Nephron (organoid): ENCODE results near the gene MOAP1.
"Not testable (repeated sequence)": the region's sequence is repeated elsewhere in the genome, so short reads cannot be mapped to it uniquely, and the experiment has no call there.

Experiments
- H3K27ac Mint-ChIP-seq, 3 experiments: 2 replicates each; pipeline ENCODE4 v1.8.0; 2020; ENCODE audit warnings: mixed read lengths in 3 of 3, mild to moderate bottlenecking in 2 of 3, moderate library complexity in 1 of 3
- H3K27me3 Mint-ChIP-seq: 2 replicates; pipeline ENCODE4 v1.8.0; 2021; ENCODE audit warnings: low read depth, mild to moderate bottlenecking, moderate library complexity, mixed read lengths
- H3K36me3 Mint-ChIP-seq: 2 replicates; pipeline ENCODE4 v1.8.0; 2020; ENCODE audit warnings: low read depth, mixed read lengths
- H3K4me1 Mint-ChIP-seq: 2 replicates; pipeline ENCODE4 v1.8.0; 2020; ENCODE audit warnings: mixed read lengths
- H3K4me3 Mint-ChIP-seq, 3 experiments: 2 replicates each; pipeline ENCODE4 v1.8.0; 2020; ENCODE audit warnings: mild to moderate bottlenecking in 3 of 3, mixed read lengths in 3 of 3, moderate library complexity in 2 of 3
- H3K9me3 Mint-ChIP-seq: 2 replicates; pipeline ENCODE4 v1.8.0; 2020; ENCODE audit warnings: mixed read lengths
- CTCF ChIP-seq, 3 experiments: fragments of 200-600 bp; sonication (generic); IDR thresholded peaks; one replicate each; pipeline ENCODE4 v1.5.0; 2021; ENCODE audit warnings: antibody characterized with exemption in 3 of 3; ENCODE audit not compliant: unreplicated experiment in 3 of 3

MOAP1 gene, protein sequence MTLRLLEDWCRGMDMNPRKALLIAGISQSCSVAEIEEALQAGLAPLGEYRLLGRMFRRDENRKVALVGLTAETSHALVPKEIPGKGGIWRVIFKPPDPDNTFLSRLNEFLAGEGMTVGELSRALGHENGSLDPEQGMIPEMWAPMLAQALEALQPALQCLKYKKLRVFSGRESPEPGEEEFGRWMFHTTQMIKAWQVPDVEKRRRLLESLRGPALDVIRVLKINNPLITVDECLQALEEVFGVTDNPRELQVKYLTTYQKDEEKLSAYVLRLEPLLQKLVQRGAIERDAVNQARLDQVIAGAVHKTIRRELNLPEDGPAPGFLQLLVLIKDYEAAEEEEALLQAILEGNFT

GRCh38 chr14:93184391-93185348, at the start of gene MOAP1, which contains the start of gene LYSET:
MOAP1 (minus strand) TSS chr14:93184897; CDS start chr14:93184242, 655 bp downstream.
LYSET (plus strand) TSS chr14:93185317; CDS start chr14:93185406, 89 bp downstream.
- Mint-ChIP-seq H3K4me3 (peak within 1 kb of the TSS; percentile 96 to 99 (median 97)), H3K9me3 (no peaks in the 10 kb centered on the region), H3K27ac (peak within 1 kb of the TSS; percentile 93 to 99 (median 98)), H3K36me3 (peaks cover 12% of the 10 kb centered on the region), H3K4me1 (peaks cover 19% of the 10 kb centered on the region), H3K27me3 (no peaks in the 10 kb centered on the region)
- peak; percentile 24 to 31 (median 29) for TF ChIP-seq CTCF (IDR thresholded peaks at IDR 0.05; ENCODE audit: unreplicated experiment in 3 of 3)

- not testable (repeated sequence) for H3K4me1 Mint-ChIP-seq, H3K9me3 Mint-ChIP-seq, H3K4me3 Mint-ChIP-seq, H3K27me3 Mint-ChIP-seq, H3K27ac Mint-ChIP-seq
- peaks cover 12% of the 10 kb centered on the region for H3K36me3 Mint-ChIP-seq
These were observed 48.4 kb upstream of the MOAP1 start for GRCh38 chr14:93233078-93233477.

DNA sequence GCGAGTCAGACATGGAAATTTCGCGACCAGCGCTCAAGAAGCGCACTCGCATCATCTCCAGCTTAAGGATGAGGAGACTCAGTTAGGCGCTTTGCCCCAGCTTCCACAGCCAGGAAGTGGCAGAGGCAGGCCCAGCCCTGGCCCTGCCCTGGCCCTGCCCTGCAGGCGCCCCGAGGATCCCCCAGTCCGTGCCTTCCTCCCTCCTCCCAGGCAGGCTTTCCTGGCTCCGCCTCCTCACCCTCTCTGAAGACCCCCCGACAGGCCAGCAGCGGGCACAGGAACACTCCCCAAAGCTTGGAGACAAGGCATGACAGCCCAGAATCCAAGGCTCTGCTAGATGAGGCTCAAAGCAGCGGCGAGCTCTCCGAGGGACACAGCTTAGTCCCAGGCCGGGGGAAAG, 47.5 kb upstream of the MOAP1 start:
- Mint-ChIP-seq H3K9me3 (no peaks in the 10 kb centered on the region), H3K4me1 (no peaks in the 10 kb centered on the region), H3K36me3 (peaks cover 21% of the 10 kb centered on the region), H3K27me3 (no peaks in the 10 kb centered on the region), H3K4me3 (no peak overlapping the region), H3K27ac (no peak overlapping the region)
- TF ChIP-seq CTCF (IDR thresholded peaks at IDR 0.05; ENCODE audit: unreplicated experiment in 3 of 3): no peak

DNA sequence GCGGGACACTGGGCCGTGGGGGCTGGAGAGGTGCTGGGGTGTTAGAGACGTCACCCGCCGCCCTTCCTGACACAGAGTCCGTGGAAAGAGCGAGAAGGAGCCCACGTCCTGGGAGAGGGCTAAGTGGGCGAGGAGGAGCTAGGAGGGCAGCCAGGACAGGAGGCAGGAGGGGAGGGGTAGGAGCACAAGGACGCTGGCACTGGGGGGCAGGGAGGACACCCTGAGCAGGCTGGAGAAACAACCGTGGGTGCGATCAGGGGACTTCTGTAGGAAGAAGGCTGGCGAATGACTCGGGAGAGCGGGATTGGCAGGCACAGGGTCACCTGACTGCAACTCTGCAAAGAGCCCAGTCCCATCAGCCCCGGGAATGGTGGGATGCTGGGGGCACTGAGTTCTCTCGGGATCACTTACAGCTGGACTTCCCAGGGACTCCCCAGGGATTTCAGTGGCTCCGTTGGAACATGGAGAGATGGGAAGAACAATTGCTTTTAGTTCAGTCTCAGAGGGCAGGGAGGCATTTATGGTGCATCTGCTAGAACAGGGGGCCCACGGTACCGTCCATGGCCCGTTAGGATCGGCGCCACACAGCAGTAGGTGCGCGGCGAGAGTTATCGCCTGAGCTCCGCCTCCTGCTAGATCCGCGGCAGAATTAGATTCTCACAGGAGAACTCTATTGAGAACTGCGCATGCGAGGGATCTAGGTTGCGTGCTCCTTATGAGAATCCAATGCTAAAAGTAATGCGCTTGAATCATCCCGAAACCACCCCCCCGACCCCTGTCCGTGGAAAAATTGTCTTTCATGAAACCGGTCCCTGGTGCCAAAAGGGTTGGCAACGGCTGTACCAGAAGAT, 46.7 kb upstream of the MOAP1 start:
- Mint-ChIP-seq H3K9me3 (no peaks in the 10 kb centered on the region), H3K4me1 (no peaks in the 10 kb centered on the region), H3K36me3 (peaks cover 26% of the 10 kb centered on the region), H3K27me3 (no peaks in the 10 kb centered on the region), H3K27ac (no peak overlapping the region), H3K4me3 (no peak overlapping the region)
- no peak for TF ChIP-seq CTCF (IDR thresholded peaks at IDR 0.05; ENCODE audit: unreplicated experiment in 3 of 3)

GRCh38 chr14:93230539-93230938, 45.8 kb upstream of the MOAP1 start:
- Mint-ChIP-seq H3K36me3 (peaks cover 34% of the 10 kb centered on the region), H3K27ac (no peak overlapping the region), H3K9me3 (no peaks in the 10 kb centered on the region), H3K4me3 (no peak overlapping the region), H3K27me3 (no peaks in the 10 kb centered on the region), H3K4me1 (no peaks in the 10 kb centered on the region)
- no peak for TF ChIP-seq CTCF (IDR thresholded peaks at IDR 0.05; ENCODE audit: unreplicated experiment in 3 of 3)
